Endothelial cell of umbilical vein (primary cell): ENCODE results near the gene USH1C.

Source experiments
- EZH2 ChIP-seq: IDR thresholded peaks from 2 replicates; pipeline ENCODE4 v1.6.1; 2012; ENCODE audit warnings: borderline replicate concordance, low read depth, mild to moderate bottlenecking, moderate library complexity, low read length, inconsistent platforms; ENCODE audit not compliant: severe bottlenecking
- FOS ChIP-seq: IDR thresholded peaks from 2 replicates; pipeline ENCODE4 v1.6.1; 2011; ENCODE audit warnings: mild to moderate bottlenecking, low read length, moderate library complexity, borderline replicate concordance; ENCODE audit not compliant: insufficient read depth
- JUN ChIP-seq: IDR thresholded peaks from 2 replicates; pipeline ENCODE4 v1.6.1; 2011; ENCODE audit warnings: borderline replicate concordance, low read depth; ENCODE audit not compliant: insufficient read length, insufficient read depth
- MYC ChIP-seq: IDR thresholded peaks from one replicate; pipeline ENCODE4 v1.6.1; 2011; ENCODE audit warnings: mild to moderate bottlenecking, low read depth, low read length
- POLR2A ChIP-seq: IDR thresholded peaks from 2 replicates; pipeline ENCODE4 v1.6.1; 2012; ENCODE audit warnings: low read depth, mild to moderate bottlenecking, control low read depth, low read length
- POLR2AphosphoS5 ChIP-seq: IDR thresholded peaks from 2 replicates; pipeline ENCODE4 v1.6.1; 2012; ENCODE audit warnings: low read depth, mild to moderate bottlenecking, control low read depth, low read length, moderate library complexity; ENCODE audit not compliant: insufficient read depth
- TF ChIP-seq, protein P1 (sequence below), 2 donors: IDR thresholded peaks; 1 replicate in 1 of 2; 2 replicates in 1 of 2; pipeline ENCODE4 v1.5.1; 2011; ENCODE audit warnings: low read length in 2 of 2, mild to moderate bottlenecking in 2 of 2, moderate library complexity in 2 of 2, control low read depth in 1 of 2, inconsistent platforms in 1 of 2, low read depth in 1 of 2; ENCODE audit not compliant: insufficient read depth in 1 of 2; ENCODE audit errors: extremely low read depth in 1 of 2
- TF ChIP-seq, protein P2 (sequence below): IDR thresholded peaks from 2 replicates; pipeline ENCODE4 v1.6.1; 2011; ENCODE audit not compliant: insufficient read depth, insufficient read length

DNA sequence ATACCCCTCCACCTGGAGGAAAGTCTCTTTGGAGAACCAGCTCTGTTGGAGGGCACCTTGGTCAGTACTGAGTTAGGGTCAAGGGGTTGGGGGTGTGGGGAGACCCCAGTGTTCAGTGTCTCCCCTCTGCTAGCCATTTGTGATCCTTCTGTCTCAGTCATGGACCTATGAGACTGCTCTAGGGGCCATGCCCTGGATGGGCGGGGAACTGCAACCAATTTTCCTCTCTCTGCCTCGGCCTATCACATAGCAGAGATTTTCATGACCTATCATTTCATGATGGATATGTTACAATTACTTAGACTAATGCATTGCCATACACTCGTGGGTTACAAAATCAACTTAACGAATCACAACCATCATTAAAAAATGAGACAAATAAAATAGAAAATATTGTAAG, 10.3 kb upstream of the USH1C start:
- TF ChIP-seq POLR2A (no peak), POLR2AphosphoS5 (no peak), FOS (no peak), EZH2 (no peak), MYC (no peak), JUN (no peak)
- TF ChIP-seq, protein P1, sequence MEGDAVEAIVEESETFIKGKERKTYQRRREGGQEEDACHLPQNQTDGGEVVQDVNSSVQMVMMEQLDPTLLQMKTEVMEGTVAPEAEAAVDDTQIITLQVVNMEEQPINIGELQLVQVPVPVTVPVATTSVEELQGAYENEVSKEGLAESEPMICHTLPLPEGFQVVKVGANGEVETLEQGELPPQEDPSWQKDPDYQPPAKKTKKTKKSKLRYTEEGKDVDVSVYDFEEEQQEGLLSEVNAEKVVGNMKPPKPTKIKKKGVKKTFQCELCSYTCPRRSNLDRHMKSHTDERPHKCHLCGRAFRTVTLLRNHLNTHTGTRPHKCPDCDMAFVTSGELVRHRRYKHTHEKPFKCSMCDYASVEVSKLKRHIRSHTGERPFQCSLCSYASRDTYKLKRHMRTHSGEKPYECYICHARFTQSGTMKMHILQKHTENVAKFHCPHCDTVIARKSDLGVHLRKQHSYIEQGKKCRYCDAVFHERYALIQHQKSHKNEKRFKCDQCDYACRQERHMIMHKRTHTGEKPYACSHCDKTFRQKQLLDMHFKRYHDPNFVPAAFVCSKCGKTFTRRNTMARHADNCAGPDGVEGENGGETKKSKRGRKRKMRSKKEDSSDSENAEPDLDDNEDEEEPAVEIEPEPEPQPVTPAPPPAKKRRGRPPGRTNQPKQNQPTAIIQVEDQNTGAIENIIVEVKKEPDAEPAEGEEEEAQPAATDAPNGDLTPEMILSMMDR (IDR thresholded peaks at IDR 0.05; ENCODE audit: extremely low read depth in 1 of 2, insufficient read depth in 1 of 2, low read depth in 1 of 2, low read length in 2 of 2): no peak
- TF ChIP-seq, protein P2, sequence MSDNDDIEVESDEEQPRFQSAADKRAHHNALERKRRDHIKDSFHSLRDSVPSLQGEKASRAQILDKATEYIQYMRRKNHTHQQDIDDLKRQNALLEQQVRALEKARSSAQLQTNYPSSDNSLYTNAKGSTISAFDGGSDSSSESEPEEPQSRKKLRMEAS: no peak
